ENCODE results near the gene ITK.

- TF ChIP-seq CTCF (IDR thresholded peaks at IDR 0.05 in 4 of 5, conservative IDR thresholded peaks at IDR 0.05 in 1 of 5) = no peak
- no peak for TF ChIP-seq POLR2A (IDR thresholded peaks at IDR 0.05)
These were observed 33.0 kb downstream of the ITK start for GRCh38 chr5:157213527-157214243.
